HepG2 (cell line): ENCODE measurements around the gene AGBL2. TPM values are rescaled to one million over a fixed set of nuclear protein-coding genes. Genes with fewer than 3 reads are reported as not detected.

Source experiments
- CBFB ChIP-seq: sonication (generic); formaldehyde crosslinking; IDR thresholded peaks from 2 replicates; pipeline ENCODE4 v1.4.0; 2020; ENCODE audit warnings: missing genetic modification reagents
- ELF1 ChIP-seq: sonication (generic); formaldehyde crosslinking; IDR thresholded peaks from 2 replicates; pipeline ENCODE4 v1.4.0; 2020; ENCODE audit warnings: missing genetic modification reagents
- ERF ChIP-seq: IDR thresholded peaks from 2 replicates; pipeline ENCODE4 v1.6.1; 2018; ENCODE audit warnings: missing biosample characterization, missing genetic modification reagents
- FOXO1 ChIP-seq: sonication (generic); formaldehyde crosslinking; IDR thresholded peaks from 2 replicates; pipeline ENCODE4 v1.4.0; 2020; ENCODE audit warnings: missing genetic modification reagents
- KDM6A ChIP-seq: IDR thresholded peaks from 2 replicates; pipeline ENCODE4 v1.6.1; 2016; ENCODE audit warnings: low read depth
- KMT2B ChIP-seq: IDR thresholded peaks from 2 replicates; pipeline ENCODE4 v1.6.1; 2016; ENCODE audit warnings: missing genetic modification reagents, missing compliant biosample characterization
- LCORL ChIP-seq, 2 experiments: fragments of 450-650 bp in 1 of 2; sonication (generic) in 1 of 2; formaldehyde crosslinking in 1 of 2; IDR thresholded peaks; 2 replicates each; pipeline versions ENCODE4 v1.5.0 to v1.6.1; 2017 to 2020; ENCODE audit warnings: antibody characterized with exemption in 1 of 2, missing genetic modification reagents in 1 of 2
- MBNL3 ChIP-seq: fragments of 250-450 bp; sonication (Bioruptor Pico); conservative IDR thresholded peaks from 2 replicates; pipeline ENCODE4 v1.8.0; 2022; ENCODE audit warnings: mild to moderate bottlenecking, inconsistent platforms
- MXI1 ChIP-seq: IDR thresholded peaks from 3 replicates; pipeline ENCODE4 v1.6.1; 2012; ENCODE audit warnings: low read depth, low read length, inconsistent platforms, borderline replicate concordance
- PCBP2 ChIP-seq: fragments of 200-400 bp; formaldehyde crosslinking; optimal IDR thresholded peaks from 2 replicates; pipeline ENCODE3; 2018; ENCODE audit warnings: low read length, low read depth; ENCODE audit not compliant: poor library complexity, severe bottlenecking
- POLR2AphosphoS5 ChIP-seq: IDR thresholded peaks from 2 replicates; pipeline ENCODE4 v1.6.1; 2012; ENCODE audit warnings: low read depth, low read length
- RBM22 ChIP-seq: fragments of 200-400 bp; formaldehyde crosslinking; optimal IDR thresholded peaks from 2 replicates; pipeline ENCODE3; 2017; ENCODE audit warnings: mild to moderate bottlenecking, low read length, moderate library complexity
- RXRA ChIP-seq: sonication (generic); formaldehyde crosslinking; IDR thresholded peaks from 2 replicates; pipeline ENCODE4 v1.5.1; 2020; ENCODE audit warnings: missing genetic modification reagents
- SMYD3 ChIP-seq: sonication (generic); formaldehyde crosslinking; IDR thresholded peaks from 2 replicates; pipeline ENCODE4 v1.8.1; 2023; ENCODE audit warnings: mild to moderate bottlenecking, missing genetic modification reagents
- SNAPC2 ChIP-seq: sonication (generic); formaldehyde crosslinking; IDR thresholded peaks from 2 replicates; pipeline ENCODE4 v1.8.1; 2022; ENCODE audit warnings: mild to moderate bottlenecking, missing genetic modification reagents
- TAF1 ChIP-seq: sonication (generic); formaldehyde crosslinking; IDR thresholded peaks from 2 replicates; pipeline ENCODE4 v1.4.0; 2020; ENCODE audit warnings: missing genetic modification reagents
- THYN1 ChIP-seq: sonication (generic); formaldehyde crosslinking; IDR thresholded peaks from 2 replicates; pipeline ENCODE4 v1.8.1; 2023; ENCODE audit warnings: low read depth, mild to moderate bottlenecking, moderate library complexity, missing genetic modification reagents, borderline replicate concordance
- ZBTB3 ChIP-seq: sonication (generic); formaldehyde crosslinking; IDR thresholded peaks from 2 replicates; pipeline ENCODE4 v1.4.0; 2020; ENCODE audit warnings: low read depth, mild to moderate bottlenecking, moderate library complexity, missing genetic modification reagents, borderline replicate concordance
- ZFP36L1 ChIP-seq: sonication (generic); formaldehyde crosslinking; IDR thresholded peaks from 2 replicates; pipeline ENCODE4 v1.8.0; 2022; ENCODE audit warnings: mild to moderate bottlenecking, missing genetic modification reagents, moderate library complexity
- ZKSCAN5 ChIP-seq: sonication (generic); formaldehyde crosslinking; IDR thresholded peaks from 2 replicates; pipeline ENCODE4 v1.5.1; 2020; ENCODE audit warnings: mild to moderate bottlenecking, missing genetic modification reagents
- ZNF460 ChIP-seq: sonication (generic); formaldehyde crosslinking; IDR thresholded peaks from 2 replicates; pipeline ENCODE4 v1.5.1; 2020; ENCODE audit warnings: missing genetic modification reagents, mild to moderate bottlenecking, borderline replicate concordance
- ZNF547 ChIP-seq: sonication (generic); formaldehyde crosslinking; IDR thresholded peaks from 2 replicates; pipeline ENCODE4 v1.5.1; 2020; ENCODE audit warnings: mild to moderate bottlenecking, missing genetic modification reagents
- ZNF558 ChIP-seq: sonication (generic); formaldehyde crosslinking; IDR thresholded peaks from 2 replicates; pipeline ENCODE4 v1.9.0; 2022; ENCODE audit warnings: mild to moderate bottlenecking, missing genetic modification reagents, borderline replicate concordance
- ZNF674 ChIP-seq: sonication (generic); formaldehyde crosslinking; IDR thresholded peaks from 2 replicates; pipeline ENCODE4 v1.5.0; 2020; ENCODE audit warnings: low read depth, mild to moderate bottlenecking, missing genetic modification reagents
- ZNF775 ChIP-seq: sonication (generic); formaldehyde crosslinking; IDR thresholded peaks from 2 replicates; pipeline ENCODE4 v1.4.0; 2020; ENCODE audit warnings: missing genetic modification reagents, mild to moderate bottlenecking, moderate library complexity, borderline replicate concordance
- polyA plus RNA-seq, 8 experiments: library from polyadenylated mRNA; depleted of rRNA in 3 of 8; stranded (reverse) in 7 of 8; unstranded in 1 of 8; fragments of >200 nt; fragmentation: Illumina TruSeq in 4 of 8; extraction: Trizol in 4 of 8; gene quantifications; 2 replicates each; pipeline versions ENCODE4 v1.2.1 to v1.2.3, GENCODE V29; 2011 to 2016; ENCODE audit warnings: low read depth in 4 of 8, missing spikeins in 1 of 8, mixed read lengths in 1 of 8; ENCODE audit not compliant: insufficient read depth in 1 of 8
- total RNA-seq, 5 experiments: library from RNA; depleted of rRNA; stranded (reverse); fragments of >200 nt; fragmentation: Illumina TruSeq; extraction: Trizol; gene quantifications; 2 replicates each; pipeline ENCODE4 v1.2.3, GENCODE V29; 2016; ENCODE audit warnings: low read depth in 1 of 5
- TF ChIP-seq, protein P1 (sequence below): IDR thresholded peaks from 2 replicates; pipeline ENCODE4 v1.6.1; 2016; ENCODE audit warnings: missing compliant biosample characterization, missing genetic modification reagents, borderline replicate concordance
- TF ChIP-seq, protein P2 (sequence below): IDR thresholded peaks from 2 replicates; pipeline ENCODE4 v1.6.1; 2016; ENCODE audit warnings: missing genetic modification reagents, missing compliant biosample characterization
- TF ChIP-seq, protein P3 (sequence below): sonication (generic); formaldehyde crosslinking; IDR thresholded peaks from 2 replicates; pipeline ENCODE4 v1.8.0; 2022; ENCODE audit warnings: mild to moderate bottlenecking, missing genetic modification reagents

Gene AGBL2
- total and polyA plus RNA-seq, 2 of the 13 experiments (the other 11 are each of a cell fraction or from before 2014, with no cell fraction given), result 1.6 to 5.7 TPM

DNA sequence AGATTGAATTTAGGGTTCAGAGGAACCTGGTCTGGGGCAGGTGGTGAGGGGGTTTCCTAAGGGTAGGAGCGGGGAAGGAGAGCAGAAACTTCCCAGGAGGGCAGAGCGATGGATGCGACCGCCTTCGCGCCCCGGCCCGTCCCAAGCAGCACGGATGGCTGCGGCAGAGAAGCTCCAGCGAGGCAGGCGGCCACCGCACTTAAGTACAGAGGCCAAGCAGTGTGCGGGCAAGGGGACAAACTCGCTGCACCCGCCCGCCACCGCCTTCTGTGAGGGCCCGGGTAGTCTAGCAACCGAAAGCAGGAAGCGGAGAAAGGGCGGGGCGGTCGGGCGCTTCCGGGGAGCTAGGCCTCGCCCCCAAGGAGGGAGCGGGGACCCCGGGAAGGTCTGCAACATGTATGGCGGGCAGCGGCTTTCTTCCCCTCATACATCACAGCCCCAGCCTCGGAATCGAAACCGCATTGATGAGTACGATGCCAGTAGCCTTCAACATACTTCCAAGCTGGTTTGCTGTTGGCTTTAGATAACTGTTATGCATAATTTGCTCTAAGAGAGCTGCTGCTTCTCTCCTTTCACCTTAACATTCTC, at the start of gene AGBL2 (continued):
- TF ChIP-seq POLR2AphosphoS5 (peak; percentile 88), CBFB (CRISPR knock-in tag) (peak; percentile 48; the same call in 1 of the 2 replicates), ERF (CRISPR knock-in tag) (peak; percentile 84), MXI1 (peak; percentile 43; the same call in 1 of the 3 replicates), FOXO1 (CRISPR knock-in tag) (peak; percentile 45), THYN1 (CRISPR knock-in tag) (no peak), MBNL3 (CRISPR knock-in tag) (no peak), TAF1 (CRISPR knock-in tag) (peak; percentile 77), ZNF547 (CRISPR knock-in tag) (peak; percentile 84), KDM6A (CRISPR knock-in tag) (no peak), SNAPC2 (CRISPR knock-in tag) (peak; percentile 65; the same call in 1 of the 2 replicates), ZNF674 (CRISPR knock-in tag) (0 out of 2 replicates have a peak, but pooled peaks have one; percentile 43), RBM22 (no peak), LCORL (IDR thresholded peaks at IDR 0.05) (no peak), LCORL (CRISPR knock-in tag; IDR thresholded peaks at IDR 0.05) (0 out of 2 replicates have a peak, but pooled peaks have one; percentile 41), ZNF775 (peak; percentile 85; the same call in 1 of the 2 replicates), KMT2B (CRISPR knock-in tag) (peak; percentile 86), PCBP2 (no peak), ZNF460 (no peak), RXRA (CRISPR knock-in tag) (peak; percentile 40; the same call in 1 of the 2 replicates), ZNF558 (CRISPR knock-in tag) (no peak), ELF1 (CRISPR knock-in tag) (peak; percentile 95), SMYD3 (CRISPR knock-in tag) (0 out of 2 replicates have a peak, but pooled peaks have one; percentile 21), ZFP36L1 (CRISPR knock-in tag) (peak; percentile 83; the same call in 1 of the 2 replicates), ZBTB3 (CRISPR knock-in tag) (no peak), ZKSCAN5 (CRISPR knock-in tag) (0 out of 2 replicates have a peak, but pooled peaks have one; percentile 13)
- TF ChIP-seq, protein P1, sequence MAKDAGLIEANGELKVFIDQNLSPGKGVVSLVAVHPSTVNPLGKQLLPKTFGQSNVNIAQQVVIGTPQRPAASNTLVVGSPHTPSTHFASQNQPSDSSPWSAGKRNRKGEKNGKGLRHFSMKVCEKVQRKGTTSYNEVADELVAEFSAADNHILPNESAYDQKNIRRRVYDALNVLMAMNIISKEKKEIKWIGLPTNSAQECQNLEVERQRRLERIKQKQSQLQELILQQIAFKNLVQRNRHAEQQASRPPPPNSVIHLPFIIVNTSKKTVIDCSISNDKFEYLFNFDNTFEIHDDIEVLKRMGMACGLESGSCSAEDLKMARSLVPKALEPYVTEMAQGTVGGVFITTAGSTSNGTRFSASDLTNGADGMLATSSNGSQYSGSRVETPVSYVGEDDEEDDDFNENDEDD (CRISPR knock-in tag), result peak; percentile 37; the same call in 1 of the 2 replicates
- TF ChIP-seq, protein P2, sequence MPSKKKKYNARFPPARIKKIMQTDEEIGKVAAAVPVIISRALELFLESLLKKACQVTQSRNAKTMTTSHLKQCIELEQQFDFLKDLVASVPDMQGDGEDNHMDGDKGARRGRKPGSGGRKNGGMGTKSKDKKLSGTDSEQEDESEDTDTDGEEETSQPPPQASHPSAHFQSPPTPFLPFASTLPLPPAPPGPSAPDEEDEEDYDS (CRISPR knock-in tag), result peak; percentile 64
- TF ChIP-seq, protein P3, sequence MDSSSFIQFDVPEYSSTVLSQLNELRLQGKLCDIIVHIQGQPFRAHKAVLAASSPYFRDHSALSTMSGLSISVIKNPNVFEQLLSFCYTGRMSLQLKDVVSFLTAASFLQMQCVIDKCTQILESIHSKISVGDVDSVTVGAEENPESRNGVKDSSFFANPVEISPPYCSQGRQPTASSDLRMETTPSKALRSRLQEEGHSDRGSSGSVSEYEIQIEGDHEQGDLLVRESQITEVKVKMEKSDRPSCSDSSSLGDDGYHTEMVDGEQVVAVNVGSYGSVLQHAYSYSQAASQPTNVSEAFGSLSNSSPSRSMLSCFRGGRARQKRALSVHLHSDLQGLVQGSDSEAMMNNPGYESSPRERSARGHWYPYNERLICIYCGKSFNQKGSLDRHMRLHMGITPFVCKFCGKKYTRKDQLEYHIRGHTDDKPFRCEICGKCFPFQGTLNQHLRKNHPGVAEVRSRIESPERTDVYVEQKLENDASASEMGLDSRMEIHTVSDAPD, result no peak
